Measurements from ENCODE around the gene DMD. TPM values are rescaled to one million over a fixed set of nuclear protein-coding genes. Genes with fewer than 3 reads are reported as not detected.

DMD gene
- total and polyA plus RNA-seq, 2 of the 8 experiments (the other 6 are each of a cell fraction or from before 2014, with no cell fraction given), result 4.8 to 7.4 TPM

DNA sequence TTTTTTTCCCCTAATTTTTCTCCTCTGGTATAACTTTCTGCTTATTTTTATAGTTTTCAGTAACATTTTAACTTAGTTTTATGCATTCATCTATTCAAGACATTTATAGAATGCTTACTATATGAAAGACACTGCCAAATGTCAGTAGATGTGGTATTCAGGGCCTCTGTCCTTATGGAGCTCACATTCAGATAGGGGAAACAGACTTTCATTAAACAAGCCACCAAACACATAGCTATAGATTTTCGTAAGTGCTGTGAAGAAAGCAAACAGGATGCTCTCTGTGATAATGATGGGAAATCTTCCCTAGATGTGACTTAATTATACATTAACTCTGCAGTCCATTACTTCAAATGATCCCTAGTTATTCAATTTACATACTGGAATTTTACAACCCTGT is 1777.5 kb downstream of the DMD start:
- TF ChIP-seq RXRA (IDR thresholded peaks at IDR 0.05; ENCODE audit: insufficient read depth, low read depth, low read length), result no peak

More for the DNA sequence above, 1777.5 kb downstream of the DMD start:
- no peak overlapping the region for H2BK12ac ChIP-seq (ENCODE audit: low read depth, low read length)
- DNase-seq (ENCODE audit: low read depth in 1 of 2, low spot score in 2 of 2) (no peak), FAIRE-seq (no peak)
- H2BK20ac ChIP-seq (ENCODE audit: low read length), result no peak overlapping the region
- H3K4me3 ChIP-seq (ENCODE audit: extremely low read depth in 1 of 4, insufficient read depth in 2 of 4, low read depth in 3 of 4, low read length in 4 of 4), result no peak overlapping the region
- CTCF ChIA-PET (ENCODE audit: partially characterized antibody), result no interaction called here
- no peaks in the 10 kb centered on the region for H3K79me2 ChIP-seq (ENCODE audit: control insufficient read depth in 1 of 2, insufficient read depth in 2 of 2, low read length in 2 of 2)
- POLR2A ChIA-PET (ENCODE audit: partially characterized antibody), result no interaction called here
- no peak overlapping the region for H3K27ac ChIP-seq (ENCODE audit: low read depth, low read length)
- H3K79me1 ChIP-seq (ENCODE audit: low read depth, low read length), result no peaks in the 10 kb centered on the region
- no peak overlapping the region for H3K23ac ChIP-seq (ENCODE audit: insufficient read length)
- 83% methylated on average over 1 of the region's 1 CpG; no CpG with 5 or more reads in 1 of the 2 experiments for WGBS, 2 experiments (ENCODE audit: extremely low coverage in 1 of 2, insufficient coverage in 1 of 2, insufficient read length in 1 of 2, insufficient replicate concordance in 2 of 2, low coverage in 1 of 2, low lambda C conversion rate in 2 of 2, missing lambda C conversion rate in 1 of 2)
- no peak overlapping the region for H2BK5ac ChIP-seq (ENCODE audit: low read depth, low read length)
- no peak overlapping the region for H4K8ac ChIP-seq (ENCODE audit: extremely low read depth, insufficient read depth, low read length)
- no peak overlapping the region for H2BK15ac ChIP-seq (ENCODE audit: low read length)
- H3K9ac ChIP-seq (replicated peaks in 1 of 4; ENCODE audit: extremely low read depth in 1 of 4, low read depth in 3 of 4, low read length in 3 of 4), result no peak overlapping the region
- H3K18ac ChIP-seq (ENCODE audit: extremely low read depth, low read length), result no peak overlapping the region
- no peak overlapping the region for H3K14ac ChIP-seq (ENCODE audit: insufficient read length)
- H3K4me2 ChIP-seq (ENCODE audit: insufficient read depth in 1 of 2, low read depth in 2 of 2, low read length in 2 of 2), result no peak overlapping the region
- no peak overlapping the region for H2AFZ ChIP-seq (ENCODE audit: low read length)
- H2AK5ac ChIP-seq (ENCODE audit: low read depth, low read length), result no peak overlapping the region
- H3K9me3 ChIP-seq (ENCODE audit: insufficient read depth in 2 of 2, low read depth in 1 of 2, low read length in 1 of 2), result no peaks in the 10 kb centered on the region
- no peak overlapping the region for H4K91ac ChIP-seq (replicated peaks; ENCODE audit: insufficient read length, low read length)
- H3K23me2 ChIP-seq (ENCODE audit: low read depth, low read length), result no peaks in the 10 kb centered on the region
- H2BK120ac ChIP-seq (replicated peaks; ENCODE audit: low read depth, low read length), result no peak overlapping the region
- no peak overlapping the region for H3K56ac ChIP-seq (replicated peaks; ENCODE audit: insufficient read length, low read depth, low read length)
- no peaks in the 10 kb centered on the region for H3K36me3 ChIP-seq (ENCODE audit: control insufficient read depth in 2 of 4, insufficient read depth in 4 of 4, low read length in 3 of 4)
- H3K4me1 ChIP-seq (replicated peaks in 1 of 4; ENCODE audit: control insufficient read depth in 3 of 4, insufficient read depth in 4 of 4, low read length in 3 of 4), result peaks cover 0 to 2% (median 0%) of the 10 kb centered on the region in 4 experiments; a peak in 1 of 7 replicates
- H3K27me3 ChIP-seq (replicated peaks in 1 of 4; ENCODE audit: control insufficient read depth in 3 of 4, extremely low read depth in 1 of 4, insufficient read depth in 3 of 4, low read length in 3 of 4), result no peaks in the 10 kb centered on the region
- no peak overlapping the region for H4K5ac ChIP-seq (ENCODE audit: insufficient read length, low read depth, low read length)
- H3K4ac ChIP-seq (replicated peaks; ENCODE audit: insufficient read length, low read depth, low read length), result no peak overlapping the region
- H4K20me1 ChIP-seq (replicated peaks in 1 of 2; ENCODE audit: control insufficient read depth in 1 of 2, insufficient read depth in 2 of 2, low read length in 2 of 2), result no peaks in the 10 kb centered on the region

Measured in H1 (cell line).